HEK293 (cell line): ENCODE measurements around the gene VARS1.

Experiments
- CTCF ChIA-PET: fragments of 350-600 bp; formaldehyde crosslinking; extraction: SDS; loops from one replicate; lab custom pipeline; 2021; ENCODE audit warnings: antibody characterized with exemption; lab: Yijun Ruan, JAX
- POLR2A ChIA-PET: fragments of 300-600 bp; formaldehyde crosslinking; extraction: SDS; loops from one replicate; lab custom pipeline; 2020; ENCODE audit warnings: antibody characterized with exemption, inconsistent platforms; lab: Yijun Ruan, JAX
- H3K27ac ChIP-seq: fragments of 200-500 bp; sonication (Bioruptor generic); 2 replicates; pipeline ENCODE4 v1.5.1; 2014; ENCODE audit warnings: low read depth, low read length, control low read depth, inconsistent platforms; ENCODE audit errors: extremely low read depth
- H3K36me3 ChIP-seq, 2 experiments: fragments of 200-500 bp in 1 of 2; sonication (Bioruptor generic) in 1 of 2; 1 replicate in 1 of 2; 2 replicates in 1 of 2; pipeline ENCODE4 v1.5.1; 2014 to 2017; ENCODE audit warnings: inconsistent platforms in 2 of 2, low read length in 2 of 2; ENCODE audit not compliant: control insufficient read depth in 2 of 2, insufficient read depth in 1 of 2
- H3K4me1 ChIP-seq: fragments of 200-500 bp; sonication (Bioruptor generic); 2 replicates; pipeline ENCODE4 v1.5.1; 2014; ENCODE audit warnings: mild to moderate bottlenecking, low read length, inconsistent platforms; ENCODE audit not compliant: control insufficient read depth, insufficient read depth
- H3K4me3 ChIP-seq: 2 replicates; pipeline ENCODE4 v1.5.1; 2011; ENCODE audit warnings: low read depth, mild to moderate bottlenecking, control low read depth, low read length, moderate library complexity
- H3K9me3 ChIP-seq: fragments of 200-500 bp; sonication (Bioruptor generic); 2 replicates; pipeline ENCODE4 v1.5.1; 2014; ENCODE audit warnings: low read depth, low read length, inconsistent platforms; ENCODE audit not compliant: control insufficient read depth, insufficient read depth
- GFI1B ChIP-seq: fragments of 450-650 bp; formaldehyde crosslinking; IDR thresholded peaks from 2 replicates; pipeline ENCODE4 v1.5.1; 2016; ENCODE audit warnings: missing biosample characterization, missing genetic modification characterization
- KLF8 ChIP-seq: fragments of 450-650 bp; formaldehyde crosslinking; IDR thresholded peaks from 2 replicates; pipeline ENCODE4 v1.5.1; 2016; ENCODE audit warnings: missing biosample characterization, missing genetic modification characterization
- SALL2 ChIP-seq: fragments of 450-650 bp; formaldehyde crosslinking; IDR thresholded peaks from 2 replicates; pipeline ENCODE4 v1.5.0; 2017; ENCODE audit warnings: missing biosample characterization, mild to moderate bottlenecking, missing genetic modification characterization, borderline replicate concordance
- ZNF140 ChIP-seq: fragments of 450-650 bp; formaldehyde crosslinking; IDR thresholded peaks from 2 replicates; pipeline ENCODE4 v1.5.1; 2016; ENCODE audit warnings: missing biosample characterization, missing genetic modification characterization
- ZNF529 ChIP-seq: fragments of 450-650 bp; formaldehyde crosslinking; IDR thresholded peaks from 2 replicates; pipeline ENCODE4 v1.5.1; 2017; ENCODE audit warnings: missing genetic modification characterization, missing biosample characterization; ENCODE audit not compliant: insufficient replicate concordance
- ZNF555 ChIP-seq: fragments of 450-650 bp; formaldehyde crosslinking; conservative IDR thresholded peaks from 2 replicates; pipeline ENCODE4 v1.5.1; 2017; ENCODE audit warnings: missing biosample characterization, mild to moderate bottlenecking, missing genetic modification characterization, inconsistent platforms
- ZNF600 ChIP-seq: fragments of 450-650 bp; formaldehyde crosslinking; IDR thresholded peaks from 2 replicates; pipeline ENCODE4 v1.5.1; 2016; ENCODE audit warnings: missing biosample characterization, missing genetic modification characterization
- ZNF654 ChIP-seq: fragments of 450-650 bp; formaldehyde crosslinking; IDR thresholded peaks from 2 replicates; pipeline ENCODE4 v1.5.1; 2016; ENCODE audit warnings: low read depth, missing biosample characterization, missing genetic modification characterization
- TF ChIP-seq, protein P1 (sequence below): fragments of 450-650 bp; formaldehyde crosslinking; IDR thresholded peaks from 2 replicates; pipeline ENCODE4 v1.5.1; 2016; ENCODE audit warnings: missing biosample characterization, missing genetic modification characterization
- TF ChIP-seq, protein P2 (sequence below): fragments of 450-650 bp; formaldehyde crosslinking; conservative IDR thresholded peaks from 2 replicates; pipeline ENCODE4 v1.5.1; 2016; ENCODE audit warnings: low read depth, missing biosample characterization, missing genetic modification characterization
- TF ChIP-seq, protein P3 (sequence below): sonication (generic); formaldehyde crosslinking; IDR thresholded peaks from 2 replicates; pipeline ENCODE4 v1.8.1; 2022; ENCODE audit warnings: mild to moderate bottlenecking, moderate library complexity, missing genetic modification reagents

VARS1 gene

DNA sequence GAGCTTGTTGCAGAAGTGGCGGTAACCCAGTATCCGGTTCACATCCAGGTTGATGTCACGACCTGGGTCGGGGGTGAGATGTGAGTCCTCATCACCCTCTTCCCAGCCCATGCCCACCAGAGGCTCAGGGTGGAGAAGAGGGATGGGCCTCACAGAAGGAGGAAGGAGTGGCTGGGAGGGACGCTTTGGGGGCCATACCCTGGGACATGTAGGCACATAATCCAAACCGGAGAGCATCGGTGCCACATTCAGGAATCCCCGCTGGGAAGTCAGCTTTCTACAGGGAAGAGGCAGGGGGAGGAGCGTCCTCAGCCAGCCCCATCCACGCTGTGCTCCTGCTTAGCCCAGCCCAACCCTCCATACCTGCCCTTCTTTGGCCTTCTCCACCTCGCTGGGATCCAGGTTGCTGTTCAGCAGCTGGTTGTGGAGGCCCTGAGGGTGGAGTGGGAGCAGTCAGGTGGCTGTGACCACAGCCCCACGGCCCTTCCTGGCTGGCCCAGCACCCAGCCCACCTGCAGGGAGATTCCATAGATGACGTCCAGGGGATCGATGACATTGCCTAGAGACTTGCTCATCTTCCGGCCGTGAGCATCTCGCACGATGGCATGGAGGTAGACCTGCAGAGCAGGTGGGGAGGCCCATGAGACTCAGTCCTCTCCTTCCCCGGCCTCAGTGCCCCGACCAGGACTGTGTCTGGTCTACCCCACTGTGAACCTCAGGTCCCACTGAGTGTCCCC lies 14.9 kb downstream of the VARS1 start (continued):
- TF ChIP-seq, protein P1, sequence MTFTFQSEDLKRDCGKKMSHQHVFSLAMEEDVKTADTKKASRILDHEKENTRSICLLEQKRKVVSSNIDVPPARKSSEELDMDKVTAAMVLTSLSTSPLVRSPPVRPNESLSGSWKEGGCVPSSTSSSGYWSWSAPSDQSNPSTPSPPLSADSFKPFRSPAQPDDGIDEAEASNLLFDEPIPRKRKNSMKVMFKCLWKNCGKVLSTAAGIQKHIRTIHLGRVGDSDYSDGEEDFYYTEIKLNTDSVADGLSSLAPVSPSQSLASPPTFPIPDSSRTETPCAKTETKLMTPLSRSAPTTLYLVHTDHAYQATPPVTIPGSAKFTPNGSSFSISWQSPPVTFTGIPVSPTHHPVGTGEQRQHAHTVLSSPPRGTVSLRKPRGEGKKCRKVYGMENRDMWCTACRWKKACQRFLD (tag by site-specific recombination), result no peak
- TF ChIP-seq, protein P2, sequence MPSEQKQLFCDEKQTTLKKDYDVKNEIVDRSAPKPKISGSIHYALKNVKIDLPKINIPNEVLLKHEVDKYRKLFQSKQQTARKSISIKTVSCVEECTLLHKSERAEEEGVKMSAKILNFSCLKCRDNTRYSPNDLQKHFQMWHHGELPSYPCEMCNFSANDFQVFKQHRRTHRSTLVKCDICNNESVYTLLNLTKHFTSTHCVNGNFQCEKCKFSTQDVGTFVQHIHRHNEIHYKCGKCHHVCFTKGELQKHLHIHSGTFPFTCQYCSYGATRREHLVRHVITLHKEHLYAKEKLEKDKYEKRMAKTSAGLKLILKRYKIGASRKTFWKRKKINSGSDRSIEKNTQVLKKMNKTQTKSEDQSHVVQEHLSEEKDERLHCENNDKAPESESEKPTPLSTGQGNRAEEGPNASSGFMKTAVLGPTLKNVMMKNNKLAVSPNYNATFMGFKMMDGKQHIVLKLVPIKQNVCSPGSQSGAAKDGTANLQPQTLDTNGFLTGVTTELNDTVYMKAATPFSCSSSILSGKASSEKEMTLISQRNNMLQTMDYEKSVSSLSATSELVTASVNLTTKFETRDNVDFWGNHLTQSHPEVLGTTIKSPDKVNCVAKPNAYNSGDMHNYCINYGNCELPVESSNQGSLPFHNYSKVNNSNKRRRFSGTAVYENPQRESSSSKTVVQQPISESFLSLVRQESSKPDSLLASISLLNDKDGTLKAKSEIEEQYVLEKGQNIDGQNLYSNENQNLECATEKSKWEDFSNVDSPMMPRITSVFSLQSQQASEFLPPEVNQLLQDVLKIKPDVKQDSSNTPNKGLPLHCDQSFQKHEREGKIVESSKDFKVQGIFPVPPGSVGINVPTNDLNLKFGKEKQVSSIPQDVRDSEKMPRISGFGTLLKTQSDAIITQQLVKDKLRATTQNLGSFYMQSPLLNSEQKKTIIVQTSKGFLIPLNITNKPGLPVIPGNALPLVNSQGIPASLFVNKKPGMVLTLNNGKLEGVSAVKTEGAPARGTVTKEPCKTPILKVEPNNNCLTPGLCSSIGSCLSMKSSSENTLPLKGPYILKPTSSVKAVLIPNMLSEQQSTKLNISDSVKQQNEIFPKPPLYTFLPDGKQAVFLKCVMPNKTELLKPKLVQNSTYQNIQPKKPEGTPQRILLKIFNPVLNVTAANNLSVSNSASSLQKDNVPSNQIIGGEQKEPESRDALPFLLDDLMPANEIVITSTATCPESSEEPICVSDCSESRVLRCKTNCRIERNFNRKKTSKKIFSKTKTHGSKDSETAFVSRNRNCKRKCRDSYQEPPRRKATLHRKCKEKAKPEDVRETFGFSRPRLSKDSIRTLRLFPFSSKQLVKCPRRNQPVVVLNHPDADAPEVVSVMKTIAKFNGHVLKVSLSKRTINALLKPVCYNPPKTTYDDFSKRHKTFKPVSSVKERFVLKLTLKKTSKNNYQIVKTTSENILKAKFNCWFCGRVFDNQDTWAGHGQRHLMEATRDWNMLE (tag by site-specific recombination), result no peak
- no peak for TF ChIP-seq SALL2
- no peak for TF ChIP-seq GFI1B (tag by site-specific recombination)
- TF ChIP-seq KLF8 (tag by site-specific recombination), result no peak

DNA sequence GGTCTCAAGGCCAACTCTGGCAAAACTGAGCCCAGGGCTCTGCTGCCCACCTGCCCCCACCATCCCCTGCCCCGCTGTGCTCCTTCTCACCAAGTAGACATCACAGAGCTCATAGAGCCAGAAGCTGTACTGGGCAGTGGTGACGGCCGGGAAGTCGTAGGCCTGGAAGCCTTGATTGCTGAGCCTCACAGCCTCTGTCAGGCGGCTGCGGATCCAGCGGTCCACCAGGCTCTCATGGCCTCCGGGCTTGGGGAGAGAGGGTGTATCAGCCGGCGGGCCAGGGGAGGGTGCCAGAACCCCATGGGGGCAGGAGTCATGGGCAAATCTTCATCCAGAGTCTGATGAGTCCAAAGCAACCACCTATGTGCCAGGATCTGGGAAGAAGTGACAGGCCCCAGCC lies 15.6 kb downstream of the VARS1 start:
- Histone ChIP-seq H3K36me3 (peaks cover 3 to 64% of the 10 kb centered on the region in 2 experiments; a peak in 2 of 3 replicates), H3K27ac (no peak overlapping the region), H3K4me3 (no peak overlapping the region), H3K9me3 (no peaks in the 10 kb centered on the region), H3K4me1 (peaks cover 4% of the 10 kb centered on the region)
- TF ChIP-seq ZNF555 (tag by site-specific recombination) (no peak), ZNF654 (tag by site-specific recombination) (no peak), ZNF529 (tag by site-specific recombination) (no peak)
- TF ChIP-seq, protein P3, sequence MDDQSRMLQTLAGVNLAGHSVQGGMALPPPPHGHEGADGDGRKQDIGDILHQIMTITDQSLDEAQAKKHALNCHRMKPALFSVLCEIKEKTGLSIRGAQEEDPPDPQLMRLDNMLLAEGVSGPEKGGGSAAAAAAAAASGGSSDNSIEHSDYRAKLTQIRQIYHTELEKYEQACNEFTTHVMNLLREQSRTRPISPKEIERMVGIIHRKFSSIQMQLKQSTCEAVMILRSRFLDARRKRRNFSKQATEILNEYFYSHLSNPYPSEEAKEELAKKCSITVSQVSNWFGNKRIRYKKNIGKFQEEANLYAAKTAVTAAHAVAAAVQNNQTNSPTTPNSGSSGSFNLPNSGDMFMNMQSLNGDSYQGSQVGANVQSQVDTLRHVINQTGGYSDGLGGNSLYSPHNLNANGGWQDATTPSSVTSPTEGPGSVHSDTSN, result no peak
- POLR2A ChIA-PET, result interaction anchor here (0.6 to 2.4 kb wide), 4 partner anchors 27 to 233 kb away, joined by 3 to 17 read pairs (median 3); partner anchors contain the start of genes HSPA1B, LSM2, NEU1 and NFKBIL1
- CTCF ChIA-PET, result interaction anchor here (0.7 to 7.5 kb wide), 4 partner anchors 11 to 81 kb away, joined by 3 to 50 read pairs (median 16); partner anchors contain the start of gene SAPCD1

DNA sequence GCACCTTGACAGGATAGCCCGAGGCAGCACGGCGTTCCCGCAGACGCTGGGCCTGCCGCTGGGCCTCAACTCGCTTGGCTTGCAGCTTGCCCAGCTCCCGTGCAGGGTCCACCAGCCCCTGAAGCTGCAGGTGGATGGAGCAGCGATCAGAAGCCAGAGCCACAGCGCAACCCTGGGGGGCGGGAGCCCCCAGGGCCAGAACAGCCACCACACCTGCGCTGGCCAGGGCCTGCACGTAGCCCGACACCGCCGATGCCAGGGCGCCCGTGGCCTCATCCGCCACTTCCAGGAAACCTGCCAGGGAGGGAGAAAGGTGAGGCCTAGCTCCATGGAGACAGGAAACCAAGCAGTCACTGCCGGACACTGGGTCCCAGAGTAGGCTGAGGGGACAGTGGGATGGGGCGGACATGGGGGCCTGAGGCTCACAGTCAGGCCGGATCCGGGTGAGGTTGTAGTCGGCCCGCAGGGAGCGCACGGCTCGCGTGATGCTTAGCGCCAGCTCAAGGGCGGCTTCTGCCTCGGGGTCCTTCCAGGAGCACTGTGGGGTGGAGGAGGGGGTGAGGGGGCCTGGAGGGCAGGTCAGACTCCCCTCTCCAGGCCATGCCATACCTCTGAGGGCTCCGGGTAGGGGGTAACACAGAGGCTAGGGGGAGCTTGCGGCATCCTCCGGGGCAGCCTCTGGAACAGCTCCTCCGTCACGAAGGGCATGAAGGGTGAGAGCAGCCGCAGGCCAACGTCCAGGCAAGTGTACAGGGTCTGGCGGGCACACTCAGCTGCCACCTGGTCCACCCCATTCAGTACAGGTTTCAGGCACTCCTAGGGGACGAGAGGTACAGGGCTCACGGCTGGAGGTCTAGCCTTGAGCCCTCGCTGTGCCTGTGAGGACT lies 16.3 kb downstream of the VARS1 start:
- Histone ChIP-seq H3K4me3 (no peak overlapping the region), H3K9me3 (no peaks in the 10 kb centered on the region), H3K27ac (no peak overlapping the region), H3K36me3 (peaks cover 3 to 57% of the 10 kb centered on the region in 2 experiments; a peak in 2 of 3 replicates), H3K4me1 (peaks cover 4% of the 10 kb centered on the region)
- POLR2A ChIA-PET, result interaction anchor here (0.9 to 3.3 kb wide), 5 partner anchors 9 to 84 kb away, joined by 3 to 38 read pairs (median 9); partner anchors contain the start of genes HSPA1B, LSM2, NEU1 and VARS1
- TF ChIP-seq ZNF600 (tag by site-specific recombination), result 0 out of 2 replicates have a peak, but pooled peaks have one; percentile 28
- no peak for TF ChIP-seq ZNF140
- CTCF ChIA-PET, result interaction anchor here (0.6 to 7.5 kb wide), 5 partner anchors 10 to 34 kb away, joined by 3 to 50 read pairs (median 5); partner anchors contain the start of genes LSM2 and SAPCD1
